ENCODE results near the gene PCDH15.

Gene PCDH15

GRCh38 chr10:54125098-54125747 is 675.8 kb downstream of the PCDH15 start:
- DNase-seq (ENCODE audit: low read depth), result no peak

- DNase-seq (ENCODE audit: low read depth), result no peak
Measured at GRCh38 chr10:54124209-54124885, 676.7 kb downstream of the PCDH15 start.

DNA sequence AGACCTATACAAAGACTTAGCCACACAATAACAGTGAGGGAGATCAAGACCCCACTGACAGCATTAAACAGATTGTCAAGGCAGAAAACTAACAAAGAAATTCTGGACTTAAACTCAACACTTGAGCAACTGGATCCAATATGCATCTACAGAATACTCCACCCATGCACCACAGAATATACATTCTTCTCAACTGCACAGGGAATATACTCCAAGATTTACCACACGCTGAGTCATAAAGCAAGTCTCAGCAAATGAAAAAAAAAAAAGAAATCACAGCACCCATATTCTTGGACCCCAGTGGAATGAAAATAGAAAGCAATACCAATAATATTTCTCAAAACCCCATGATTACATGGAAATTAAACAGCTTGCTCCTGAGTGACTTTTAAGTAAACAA is 680.2 kb downstream of the PCDH15 start:
- no peak for DNase-seq (ENCODE audit: low read depth)

GRCh38 chr10:54108961-54109360 is 692.1 kb downstream of the PCDH15 start:
- no peak for DNase-seq (ENCODE audit: low read depth)

DNA sequence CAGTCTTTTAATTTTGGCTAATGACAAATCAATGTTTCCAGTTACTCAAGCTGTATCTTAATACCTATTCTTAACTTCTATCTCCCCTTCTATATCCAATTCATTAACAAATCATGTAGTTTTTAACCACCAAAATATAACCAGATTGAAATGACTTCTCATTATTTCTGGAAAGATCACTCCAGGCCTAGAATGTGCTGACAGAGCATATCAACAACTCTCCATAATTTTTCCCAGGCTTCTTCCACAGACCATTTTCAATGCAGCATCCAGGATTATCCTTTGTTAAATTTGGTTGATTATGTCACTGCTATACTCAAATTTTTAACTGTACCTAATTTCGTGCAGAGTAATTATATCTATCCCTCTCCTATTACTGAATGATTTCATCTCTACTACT is 704.1 kb downstream of the PCDH15 start:
- no peak for DNase-seq (ENCODE audit: low read depth)

GRCh38 chr10:54094321-54094720 is 706.7 kb downstream of the PCDH15 start:
- no peak for DNase-seq (ENCODE audit: low read depth)

- DNase-seq (ENCODE audit: low read depth), result no peak
Measured at GRCh38 chr10:54091237-54091636, 709.8 kb downstream of the PCDH15 start.

DNA sequence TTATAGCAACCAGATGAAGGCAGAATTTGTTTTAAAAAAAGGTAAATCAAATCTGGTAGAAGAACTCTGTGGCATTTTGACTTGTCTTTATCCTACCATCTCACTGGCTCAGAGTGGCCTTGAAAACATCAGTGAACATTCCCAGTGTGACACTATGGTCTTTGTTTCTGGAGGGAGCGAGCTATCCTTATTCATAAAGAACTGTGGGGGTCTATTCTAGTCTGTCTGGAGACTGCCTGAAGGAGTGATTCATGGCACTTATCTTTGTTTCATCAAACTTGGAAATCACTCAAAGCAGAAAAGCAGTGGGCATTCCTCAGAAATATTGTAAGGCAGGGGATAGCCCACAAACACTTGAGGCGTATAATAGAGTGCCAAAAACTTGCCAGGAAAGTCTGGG is 719.1 kb downstream of the PCDH15 start:
- no peak for DNase-seq (ENCODE audit: low read depth)

DNA sequence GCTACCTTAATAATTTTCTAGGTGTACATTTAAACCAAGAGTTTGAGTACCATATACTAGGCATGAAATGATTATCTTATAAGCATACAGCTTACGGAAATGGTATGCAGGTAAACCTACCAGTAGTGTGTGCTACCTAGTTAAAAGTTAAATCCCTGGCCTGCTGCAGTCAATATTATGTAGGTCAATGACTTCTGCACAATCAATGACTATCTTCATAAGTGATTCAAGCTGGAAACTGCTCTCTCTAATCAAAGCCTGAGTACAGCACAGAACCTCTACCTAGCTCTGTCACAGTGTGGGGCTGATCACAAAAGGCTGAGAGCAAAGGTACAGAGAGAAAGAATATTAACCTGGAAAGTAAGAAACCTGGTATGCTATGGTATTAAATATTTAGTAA is 733.7 kb downstream of the PCDH15 start:
- no peak for DNase-seq (ENCODE audit: low read depth)

DNA sequence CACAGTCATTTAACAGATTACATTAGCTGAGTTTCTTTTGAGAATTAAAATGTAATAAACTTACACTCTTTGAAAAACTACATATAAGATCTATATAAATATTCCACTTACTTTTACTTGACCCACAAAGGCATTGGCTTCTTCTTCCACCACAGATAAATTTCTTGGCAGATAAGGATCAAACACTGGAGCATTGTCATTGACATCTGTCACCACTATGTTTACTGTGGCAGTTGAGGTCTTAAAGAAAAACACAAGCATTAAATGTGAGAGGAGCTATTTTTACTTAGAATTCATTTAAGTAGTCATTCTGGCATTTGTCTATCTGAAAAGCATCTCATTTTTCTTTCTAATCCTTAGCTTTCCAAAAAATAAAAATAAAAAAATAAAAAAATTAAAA is 734.4 kb downstream of the PCDH15 start:
- no peak for DNase-seq (ENCODE audit: low read depth)

- no peak for DNase-seq (ENCODE audit: low read depth)
Measured at GRCh38 chr10:54065106-54065505, 735.9 kb downstream of the PCDH15 start.

GRCh38 chr10:54064215-54064614 is 736.8 kb downstream of the PCDH15 start:
- no peak for DNase-seq (ENCODE audit: low read depth)

GRCh38 chr10:54063514-54063913 is 737.5 kb downstream of the PCDH15 start:
- no peak for DNase-seq (ENCODE audit: low read depth)

DNA sequence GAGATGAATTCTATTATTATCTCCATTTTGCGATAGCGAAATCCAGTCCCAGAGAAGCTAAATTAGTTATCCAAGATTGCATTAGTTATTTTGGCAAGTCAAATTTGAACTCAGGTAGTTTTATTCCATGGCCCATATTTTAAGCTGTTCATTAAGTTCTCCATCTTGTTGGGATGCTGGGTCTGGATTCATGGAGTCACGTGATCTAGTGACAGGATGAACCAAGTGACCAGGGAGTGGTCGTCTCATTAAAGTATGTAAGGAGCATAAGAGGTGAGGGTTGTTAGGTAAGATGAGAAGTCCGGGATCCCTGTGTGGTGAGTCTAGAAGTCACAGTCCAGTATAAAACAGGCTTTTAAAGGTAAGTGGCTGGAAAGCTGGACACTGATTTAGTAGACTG is 740.5 kb downstream of the PCDH15 start:
- DNase-seq (ENCODE audit: low read depth), result no peak

DNA sequence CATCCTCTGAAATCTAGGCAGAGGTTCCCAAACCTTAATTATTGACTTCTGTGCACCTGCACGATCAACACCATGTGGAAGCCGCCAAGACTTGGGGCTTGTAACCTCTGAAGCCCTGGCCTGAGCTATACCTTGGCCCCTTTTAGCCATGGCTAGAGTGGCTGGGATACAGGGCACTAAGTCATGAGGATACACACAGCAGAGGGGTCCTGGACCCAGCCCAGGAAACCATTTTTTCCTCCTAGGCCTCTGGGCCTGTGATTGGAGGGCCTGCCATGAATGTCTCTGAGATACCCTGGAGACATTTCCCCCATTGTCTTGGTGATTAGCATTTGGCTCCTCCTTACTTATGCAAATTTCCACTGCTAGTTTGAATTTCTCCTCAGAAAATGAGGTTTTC is 743.7 kb downstream of the PCDH15 start:
- no peak for DNase-seq (ENCODE audit: low read depth)

DNA sequence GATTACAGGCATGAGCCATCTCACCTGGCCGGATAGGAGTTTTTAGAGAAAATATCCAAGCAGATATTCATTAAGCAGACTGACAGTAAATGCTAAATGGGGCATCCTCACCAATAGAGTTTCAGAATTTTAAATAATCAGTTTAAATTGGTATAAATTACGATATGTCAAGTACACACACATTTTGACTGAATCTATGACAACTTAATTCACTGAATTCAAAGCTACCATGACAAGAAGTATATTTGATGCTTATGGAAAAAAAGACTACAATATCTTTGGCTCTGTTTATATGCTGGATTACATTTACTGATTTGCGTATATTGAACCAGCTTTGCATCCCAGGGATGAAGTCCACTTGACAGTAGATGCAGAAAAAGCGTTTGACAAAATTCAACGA is 774.7 kb downstream of the PCDH15 start:
- no peak for DNase-seq (ENCODE audit: low read depth)

DNA sequence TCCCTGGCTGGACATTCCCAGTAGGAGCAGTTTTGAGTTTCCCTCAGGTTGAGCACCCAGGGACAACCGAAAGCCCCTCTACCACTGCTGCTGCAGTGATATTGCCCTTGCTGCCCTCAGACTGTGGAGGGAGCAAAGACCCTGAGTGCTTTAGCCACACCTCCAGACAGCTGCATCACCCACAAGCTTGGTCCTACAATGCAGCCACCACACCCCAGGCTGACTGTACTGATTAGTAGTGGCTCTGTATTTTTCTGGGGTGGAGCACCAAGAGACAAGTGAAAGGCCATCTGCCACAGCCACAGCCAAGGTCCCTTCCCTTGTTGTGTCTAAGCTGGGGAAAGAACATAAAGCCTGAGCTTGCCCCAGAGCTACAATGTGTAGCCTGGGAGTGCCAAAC is 789.9 kb downstream of the PCDH15 start:
- DNase-seq (ENCODE audit: low read depth), result no peak

DNA sequence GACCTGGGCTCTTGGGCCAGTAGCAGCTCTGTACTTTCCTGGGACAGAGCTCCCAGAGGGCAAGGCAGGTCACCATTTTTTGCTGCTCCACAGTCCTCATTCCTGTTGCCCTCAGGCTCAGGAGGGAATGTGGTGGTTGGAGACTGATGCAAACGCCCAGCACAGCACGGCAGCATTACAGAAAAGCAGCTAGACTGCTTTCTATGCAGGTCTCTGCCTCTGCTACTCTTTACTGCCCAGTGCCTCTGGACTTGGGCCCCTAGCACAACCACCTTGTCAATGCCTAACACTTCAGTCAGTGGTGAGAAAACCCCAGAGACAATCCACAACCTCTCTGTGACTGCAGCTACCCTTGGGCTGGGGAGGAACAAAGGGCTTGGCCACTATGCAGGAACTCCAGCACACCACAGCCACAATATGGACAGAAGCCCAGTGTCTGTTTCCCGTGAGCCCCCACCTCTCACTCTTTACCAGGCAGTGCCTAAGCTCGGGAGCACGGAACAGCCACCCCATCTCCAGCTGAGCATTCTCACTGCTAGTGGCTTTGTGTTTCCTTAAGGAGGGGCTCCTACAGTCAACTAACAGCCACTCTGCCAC is 790.6 kb downstream of the PCDH15 start:
- DNase-seq (ENCODE audit: low read depth), result no peak

DNA sequence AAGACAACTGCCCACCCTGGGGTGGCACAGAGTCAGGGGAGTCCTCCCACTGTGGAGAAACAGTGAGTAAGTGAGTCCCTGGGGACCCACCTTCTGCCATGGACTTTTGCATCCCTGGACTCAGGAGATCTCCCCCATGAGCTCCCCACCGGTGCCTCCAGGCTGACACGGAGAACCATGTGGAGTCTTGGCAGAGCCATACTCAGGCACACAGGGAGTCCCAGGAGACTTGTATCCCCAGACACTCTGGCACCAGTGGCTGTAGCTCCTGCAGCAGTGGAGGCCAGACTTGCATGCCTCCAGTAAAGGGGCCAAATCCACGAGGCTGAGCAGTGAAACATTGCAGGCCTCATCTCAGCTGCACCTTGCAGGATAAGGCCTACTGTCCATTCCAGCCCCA is 791.4 kb downstream of the PCDH15 start:
- no peak for DNase-seq (ENCODE audit: low read depth)

DNA sequence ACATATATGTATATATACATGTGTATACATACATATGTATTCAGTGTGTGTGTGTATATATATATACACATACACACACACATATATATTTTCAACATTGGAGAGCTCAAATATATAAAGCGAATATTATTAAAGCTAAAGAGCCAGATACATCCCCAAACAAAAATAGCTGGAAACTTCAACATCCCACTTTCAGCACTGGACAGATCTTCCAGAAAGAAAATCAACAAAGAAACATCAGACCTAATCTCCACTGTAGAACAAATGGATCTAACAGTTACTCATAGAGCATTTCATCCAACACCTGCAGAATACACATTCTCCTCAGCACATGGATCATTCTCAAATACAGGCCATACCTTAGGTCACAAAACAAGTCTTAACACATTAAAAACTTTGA is 799.0 kb downstream of the PCDH15 start:
- DNase-seq (ENCODE audit: low read depth), result no peak

DNA sequence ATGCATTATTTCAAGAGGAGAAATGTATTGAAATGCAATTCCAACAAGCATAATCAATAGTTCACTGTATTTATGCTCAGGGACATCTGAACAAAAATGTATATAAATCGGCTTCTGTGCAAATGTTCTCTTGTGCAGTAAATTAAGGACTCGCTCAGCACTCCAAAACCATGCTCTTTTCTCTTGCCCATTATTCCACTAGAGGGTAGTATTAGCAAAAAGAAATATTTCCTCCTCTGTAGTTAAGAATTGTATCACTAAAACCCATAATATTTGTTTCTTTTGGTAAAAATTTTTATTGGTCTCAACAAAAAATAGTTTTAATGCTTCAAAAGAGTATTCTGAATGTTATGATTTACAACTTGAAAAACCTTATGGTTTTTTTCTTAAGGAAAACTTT is 803.1 kb downstream of the PCDH15 start:
- DNase-seq (ENCODE audit: low read depth), result no peak

DNA sequence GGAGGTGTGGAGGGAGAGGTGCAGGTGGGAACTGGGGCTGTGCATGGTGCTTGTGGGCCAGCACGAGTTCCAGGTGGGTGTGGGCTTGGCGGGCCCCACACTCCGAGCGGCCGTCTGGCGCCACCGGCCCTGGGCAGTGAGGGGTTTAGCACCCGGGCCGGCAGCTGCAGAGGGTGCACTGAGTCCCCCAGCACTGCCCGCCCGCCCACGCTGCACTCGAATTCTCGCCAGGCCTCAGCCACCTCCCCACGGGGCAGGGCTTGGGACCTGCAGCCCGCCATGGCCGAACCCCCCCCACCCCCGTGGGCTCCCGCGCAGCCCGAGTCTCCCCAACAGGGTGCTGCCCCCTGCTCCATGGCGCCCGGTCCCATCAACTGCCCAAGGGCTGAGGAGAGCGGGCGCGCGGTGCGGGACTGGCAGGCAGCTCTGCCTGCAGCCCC is 810.2 kb downstream of the PCDH15 start:
- no peak for DNase-seq (ENCODE audit: low read depth)

DNA sequence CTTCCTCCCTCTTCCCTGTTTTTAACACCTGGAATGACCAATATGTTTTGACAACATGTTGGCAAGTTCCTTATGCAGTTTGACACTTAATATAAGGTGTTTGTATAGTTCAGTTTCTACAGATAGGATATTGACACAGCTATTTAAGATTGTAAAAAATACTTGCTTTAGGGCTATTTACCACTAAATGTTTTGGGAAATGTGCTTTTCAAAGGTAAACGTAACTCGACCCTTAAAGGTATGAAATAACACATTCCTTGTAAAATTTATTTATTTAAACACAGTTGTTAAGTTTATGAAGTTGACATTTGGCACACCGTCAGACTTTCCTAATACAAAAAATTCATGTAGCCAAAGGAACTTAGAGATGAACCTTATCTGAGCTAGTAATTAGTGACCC is 817.6 kb downstream of the PCDH15 start:
- DNase-seq (ENCODE audit: low read depth), result no peak

DNA sequence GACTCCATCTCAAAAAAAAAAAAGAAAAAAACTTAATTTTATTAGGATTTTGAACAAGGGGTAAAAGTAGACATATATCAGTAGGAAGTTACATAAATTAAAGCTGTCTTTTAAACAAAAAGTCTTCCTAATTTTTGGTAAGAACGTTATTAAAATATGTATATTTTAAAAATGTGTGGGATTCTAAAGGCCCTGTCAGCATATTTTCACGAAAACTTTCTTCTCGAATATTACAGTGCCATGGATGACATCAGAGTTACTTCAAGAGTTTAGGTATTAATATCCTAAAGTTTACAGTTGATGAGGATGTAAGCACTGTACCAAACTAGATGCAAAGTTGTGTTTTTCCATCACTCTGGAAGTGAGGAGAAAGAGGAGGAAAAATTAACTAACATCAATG is 820.8 kb downstream of the PCDH15 start:
- no peak for DNase-seq (ENCODE audit: low read depth)

Data from non-pigmented ciliary epithelial cell (primary cell).